Activated CD4-positive, alpha-beta memory T cell treated with anti-CD3 and anti-CD28 coated beads, Interleukin-2, amount 10 ng/mL, durations not matched to agents 7 days and 5 days (primary cell): Measurements from ENCODE around the gene ADAMTS17. TPM values are rescaled to one million over a fixed set of nuclear protein-coding genes. Genes with fewer than 3 reads are reported as not detected.

Experiments
- CTCF ChIA-PET: fragments of 350-600 bp; sonication (Branson Sonifier 250); formaldehyde crosslinking; loops from one replicate; lab custom pipeline; 2021; ENCODE audit warnings: antibody characterized with exemption, inconsistent platforms; lab: Charles Lee
- POLR2A ChIA-PET: fragments of 350-600 bp; sonication (Branson Sonifier 250); formaldehyde crosslinking; loops from one replicate; lab custom pipeline; 2021; ENCODE audit warnings: antibody characterized with exemption; lab: Charles Lee
- DNase-seq: peaks from one replicate; pipeline ENCODE4 v3.0.0-alpha.2; 2020
- H3K27ac Mint-ChIP-seq: one replicate; pipeline ENCODE4 v1.8.0; 2021; ENCODE audit warnings: mild to moderate bottlenecking, mixed read lengths
- H3K27me3 Mint-ChIP-seq: one replicate; pipeline ENCODE4 v1.8.0; 2021; ENCODE audit warnings: mixed read lengths
- H3K36me3 Mint-ChIP-seq: one replicate; pipeline ENCODE4 v1.8.0; 2021; ENCODE audit warnings: low read depth, mixed read lengths
- H3K4me1 Mint-ChIP-seq: one replicate; pipeline ENCODE4 v1.8.0; 2021; ENCODE audit warnings: mixed read lengths
- H3K4me3 Mint-ChIP-seq: one replicate; pipeline ENCODE4 v1.8.0; 2021; ENCODE audit warnings: mild to moderate bottlenecking, mixed read lengths
- H3K9me3 Mint-ChIP-seq: one replicate; pipeline ENCODE4 v1.8.0; 2021; ENCODE audit warnings: mixed read lengths
- total RNA-seq, 2 experiments: library from RNA; stranded (reverse); gene quantifications; one replicate each; pipeline ENCODE4 v1.2.3, GENCODE V29; 2021

ADAMTS17 gene
- total RNA-seq, 2 experiments from 2014 or later, result 0.38 to 0.68 TPM

GRCh38 chr15:100193277-100193860, 148.4 kb downstream of the ADAMTS17 start:
- H3K27ac Mint-ChIP-seq, result no peak overlapping the region
- no peaks in the 10 kb centered on the region for H3K27me3 Mint-ChIP-seq
- ChIA-PET POLR2A (no interaction called here), CTCF (no interaction called here)
- no peak for DNase-seq
- no peak overlapping the region for H3K4me3 Mint-ChIP-seq
- H3K4me1 Mint-ChIP-seq, result no peaks in the 10 kb centered on the region
- H3K9me3 Mint-ChIP-seq, result no peaks in the 10 kb centered on the region
- no peaks in the 10 kb centered on the region for H3K36me3 Mint-ChIP-seq

GRCh38 chr15:100192097-100193080, 149.4 kb downstream of the ADAMTS17 start:
- no peaks in the 10 kb centered on the region for H3K9me3 Mint-ChIP-seq
- CTCF ChIA-PET, result no interaction called here
- no peaks in the 10 kb centered on the region for H3K36me3 Mint-ChIP-seq
- H3K27ac Mint-ChIP-seq, result no peak overlapping the region
- DNase-seq, result no peak
- H3K4me3 Mint-ChIP-seq, result no peak overlapping the region
- POLR2A ChIA-PET, result no interaction called here
- no peaks in the 10 kb centered on the region for H3K27me3 Mint-ChIP-seq
- no peaks in the 10 kb centered on the region for H3K4me1 Mint-ChIP-seq

GRCh38 chr15:100191161-100191560, 150.6 kb downstream of the ADAMTS17 start:
- no peak overlapping the region for H3K4me3 Mint-ChIP-seq
- ChIA-PET POLR2A (no interaction called here), CTCF (no interaction called here)
- H3K9me3 Mint-ChIP-seq, result no peaks in the 10 kb centered on the region
- no peaks in the 10 kb centered on the region for H3K27me3 Mint-ChIP-seq
- no peak overlapping the region for H3K27ac Mint-ChIP-seq
- no peaks in the 10 kb centered on the region for H3K36me3 Mint-ChIP-seq
- H3K4me1 Mint-ChIP-seq, result no peaks in the 10 kb centered on the region
- DNase-seq, result no peak

GRCh38 chr15:100190675-100191074, 151.1 kb downstream of the ADAMTS17 start:
- Mint-ChIP-seq H3K27me3 (no peaks in the 10 kb centered on the region), H3K4me3 (no peak overlapping the region), H3K9me3 (no peaks in the 10 kb centered on the region), H3K27ac (no peak overlapping the region), H3K36me3 (no peaks in the 10 kb centered on the region), H3K4me1 (no peaks in the 10 kb centered on the region)
- POLR2A ChIA-PET, result no interaction called here
- no peak for DNase-seq
- CTCF ChIA-PET, result no interaction called here

- no peaks in the 10 kb centered on the region for H3K4me1 Mint-ChIP-seq
- no peak overlapping the region for H3K27ac Mint-ChIP-seq
- ChIA-PET POLR2A (no interaction called here), CTCF (no interaction called here)
- no peak overlapping the region for H3K4me3 Mint-ChIP-seq
- no peaks in the 10 kb centered on the region for H3K36me3 Mint-ChIP-seq
- DNase-seq, result no peak
- no peaks in the 10 kb centered on the region for H3K27me3 Mint-ChIP-seq
- H3K9me3 Mint-ChIP-seq, result no peaks in the 10 kb centered on the region
Observed at GRCh38 chr15:100189849-100190248, 151.9 kb downstream of the ADAMTS17 start.

- H3K4me1 Mint-ChIP-seq, result no peaks in the 10 kb centered on the region
- ChIA-PET POLR2A (no interaction called here), CTCF (no interaction called here)
- no peaks in the 10 kb centered on the region for H3K9me3 Mint-ChIP-seq
- no peak overlapping the region for H3K4me3 Mint-ChIP-seq
- no peaks in the 10 kb centered on the region for H3K27me3 Mint-ChIP-seq
- no peak for DNase-seq
- no peak overlapping the region for H3K27ac Mint-ChIP-seq
- H3K36me3 Mint-ChIP-seq, result no peaks in the 10 kb centered on the region
Observed at GRCh38 chr15:100189319-100189718, 152.5 kb downstream of the ADAMTS17 start.

GRCh38 chr15:100187677-100188076, 154.1 kb downstream of the ADAMTS17 start:
- H3K4me3 Mint-ChIP-seq, result no peak overlapping the region
- H3K4me1 Mint-ChIP-seq, result no peaks in the 10 kb centered on the region
- H3K9me3 Mint-ChIP-seq, result no peaks in the 10 kb centered on the region
- no peaks in the 10 kb centered on the region for H3K36me3 Mint-ChIP-seq
- no peak overlapping the region for H3K27ac Mint-ChIP-seq
- ChIA-PET POLR2A (no interaction called here), CTCF (no interaction called here)
- H3K27me3 Mint-ChIP-seq, result no peaks in the 10 kb centered on the region
- DNase-seq, result no peak

- H3K9me3 Mint-ChIP-seq, result no peaks in the 10 kb centered on the region
- no peaks in the 10 kb centered on the region for H3K27me3 Mint-ChIP-seq
- no peaks in the 10 kb centered on the region for H3K4me1 Mint-ChIP-seq
- no peak overlapping the region for H3K27ac Mint-ChIP-seq
- H3K36me3 Mint-ChIP-seq, result no peaks in the 10 kb centered on the region
- no peak overlapping the region for H3K4me3 Mint-ChIP-seq
- DNase-seq, result no peak
- ChIA-PET POLR2A (no interaction called here), CTCF (no interaction called here)
Observed at GRCh38 chr15:100186960-100187359, 154.8 kb downstream of the ADAMTS17 start.

GRCh38 chr15:100186366-100186765, 155.4 kb downstream of the ADAMTS17 start:
- no peak for DNase-seq
- H3K4me3 Mint-ChIP-seq, result no peak overlapping the region
- H3K36me3 Mint-ChIP-seq, result no peaks in the 10 kb centered on the region
- no peak overlapping the region for H3K27ac Mint-ChIP-seq
- ChIA-PET POLR2A (no interaction called here), CTCF (no interaction called here)
- H3K4me1 Mint-ChIP-seq, result no peaks in the 10 kb centered on the region
- no peaks in the 10 kb centered on the region for H3K9me3 Mint-ChIP-seq
- no peaks in the 10 kb centered on the region for H3K27me3 Mint-ChIP-seq

GRCh38 chr15:100183921-100184495, 157.8 kb downstream of the ADAMTS17 start:
- H3K27ac Mint-ChIP-seq, result no peak overlapping the region
- H3K36me3 Mint-ChIP-seq, result no peaks in the 10 kb centered on the region
- no peak overlapping the region for H3K4me3 Mint-ChIP-seq
- peaks cover 2% of the 10 kb centered on the region for H3K9me3 Mint-ChIP-seq
- peaks cover 2% of the 10 kb centered on the region for H3K27me3 Mint-ChIP-seq
- H3K4me1 Mint-ChIP-seq, result no peaks in the 10 kb centered on the region
- ChIA-PET CTCF (no interaction called here), POLR2A (no interaction called here)
- DNase-seq, result no peak

GRCh38 chr15:100180921-100181320, 160.9 kb downstream of the ADAMTS17 start:
- ChIA-PET CTCF (no interaction called here), POLR2A (no interaction called here)
- Mint-ChIP-seq H3K27me3 (peaks cover 2% of the 10 kb centered on the region), H3K27ac (no peak overlapping the region), H3K4me3 (no peak overlapping the region), H3K9me3 (peaks cover 7% of the 10 kb centered on the region), H3K36me3 (no peaks in the 10 kb centered on the region), H3K4me1 (no peaks in the 10 kb centered on the region)
- no peak for DNase-seq

GRCh38 chr15:100175406-100176114, 166.2 kb downstream of the ADAMTS17 start:
- Mint-ChIP-seq H3K27ac (no peak overlapping the region), H3K36me3 (no peaks in the 10 kb centered on the region), H3K9me3 (peaks cover 18% of the 10 kb centered on the region), H3K4me3 (no peak overlapping the region), H3K4me1 (peaks cover 2% of the 10 kb centered on the region), H3K27me3 (peaks cover 4% of the 10 kb centered on the region)
- POLR2A ChIA-PET, result no interaction called here
- no peak for DNase-seq
- CTCF ChIA-PET, result no interaction called here

GRCh38 chr15:100174904-100175275, 166.9 kb downstream of the ADAMTS17 start:
- H3K36me3 Mint-ChIP-seq, result no peaks in the 10 kb centered on the region
- no peak overlapping the region for H3K4me3 Mint-ChIP-seq
- H3K4me1 Mint-ChIP-seq, result peaks cover 8% of the 10 kb centered on the region
- ChIA-PET POLR2A (no interaction called here), CTCF (no interaction called here)
- peaks cover 18% of the 10 kb centered on the region for H3K9me3 Mint-ChIP-seq
- DNase-seq, result no peak
- H3K27me3 Mint-ChIP-seq, result peaks cover 4% of the 10 kb centered on the region
- no peak overlapping the region for H3K27ac Mint-ChIP-seq
